HFFc6 (cell line): ENCODE results near the gene POLR3H. TPM values are rescaled to one million over a fixed set of nuclear protein-coding genes. Genes with fewer than 3 reads are reported as not detected.
A peak's percentile ranks its signal among the peaks of the same experiment; 100 is the strongest.

Experiments
- DNase-seq: peaks from one replicate; pipeline ENCODE4 v3.0.0-alpha.2; 2018
- H3K27ac Mint-ChIP-seq: 2 replicates; pipeline ENCODE4 v1.8.0; 2020; ENCODE audit warnings: mild to moderate bottlenecking, mixed read lengths
- H3K27me3 Mint-ChIP-seq: 2 replicates; pipeline ENCODE4 v1.8.0; 2021; ENCODE audit warnings: mild to moderate bottlenecking, moderate library complexity, mixed read lengths; ENCODE audit not compliant: insufficient read depth
- H3K36me3 Mint-ChIP-seq: 2 replicates; pipeline ENCODE4 v1.8.0; 2021; ENCODE audit warnings: low read depth, mixed read lengths
- H3K4me1 Mint-ChIP-seq: 2 replicates; pipeline ENCODE4 v1.8.0; 2020; ENCODE audit warnings: low read depth, mixed read lengths
- H3K4me3 Mint-ChIP-seq: 2 replicates; pipeline ENCODE4 v1.8.0; 2020; ENCODE audit warnings: mild to moderate bottlenecking, moderate library complexity, mixed read lengths
- H3K9me3 Mint-ChIP-seq: 2 replicates; pipeline ENCODE4 v1.8.0; 2020; ENCODE audit warnings: mild to moderate bottlenecking, mixed read lengths
- total RNA-seq, 6 experiments: library from RNA; stranded (reverse); fragmentation: NEBNext Ultra II Directional; extraction: Animal tissue kit (Norgen Biotek cat#: 25700); gene quantifications; 2 replicates in 1 of 6; 3 replicates in 5 of 6; pipeline ENCODE4 v1.2.3, GENCODE V29; 2021
- TF ChIP-seq, protein P1 (sequence below): fragments of 200-600 bp; sonication (generic); IDR thresholded peaks from 2 replicates; pipeline ENCODE4 v1.5.0; 2021; ENCODE audit warnings: antibody characterized with exemption, mild to moderate bottlenecking

POLR3H gene
- total RNA-seq, 6 experiments from 2014 or later = 50.9 to 72.1 (median 56.0) TPM

- DNase-seq = no peak
- Mint-ChIP-seq H3K36me3 (peaks cover 6% of the 10 kb centered on the region), H3K4me1 (peaks cover 45% of the 10 kb centered on the region)
These were observed 57.0 kb downstream of the POLR3H start for GRCh38 chr22:41487037-41487935.

GRCh38 chr22:41485033-41485432 is 59.2 kb downstream of the POLR3H start:
- Mint-ChIP-seq H3K4me3 (no peak overlapping the region), H3K9me3 (no peaks in the 10 kb centered on the region), H3K36me3 (peaks cover 6% of the 10 kb centered on the region), H3K4me1 (peaks cover 55% of the 10 kb centered on the region), H3K27me3 (no peaks in the 10 kb centered on the region), H3K27ac (no peak overlapping the region)
- no peak for DNase-seq
- TF ChIP-seq, protein P1, sequence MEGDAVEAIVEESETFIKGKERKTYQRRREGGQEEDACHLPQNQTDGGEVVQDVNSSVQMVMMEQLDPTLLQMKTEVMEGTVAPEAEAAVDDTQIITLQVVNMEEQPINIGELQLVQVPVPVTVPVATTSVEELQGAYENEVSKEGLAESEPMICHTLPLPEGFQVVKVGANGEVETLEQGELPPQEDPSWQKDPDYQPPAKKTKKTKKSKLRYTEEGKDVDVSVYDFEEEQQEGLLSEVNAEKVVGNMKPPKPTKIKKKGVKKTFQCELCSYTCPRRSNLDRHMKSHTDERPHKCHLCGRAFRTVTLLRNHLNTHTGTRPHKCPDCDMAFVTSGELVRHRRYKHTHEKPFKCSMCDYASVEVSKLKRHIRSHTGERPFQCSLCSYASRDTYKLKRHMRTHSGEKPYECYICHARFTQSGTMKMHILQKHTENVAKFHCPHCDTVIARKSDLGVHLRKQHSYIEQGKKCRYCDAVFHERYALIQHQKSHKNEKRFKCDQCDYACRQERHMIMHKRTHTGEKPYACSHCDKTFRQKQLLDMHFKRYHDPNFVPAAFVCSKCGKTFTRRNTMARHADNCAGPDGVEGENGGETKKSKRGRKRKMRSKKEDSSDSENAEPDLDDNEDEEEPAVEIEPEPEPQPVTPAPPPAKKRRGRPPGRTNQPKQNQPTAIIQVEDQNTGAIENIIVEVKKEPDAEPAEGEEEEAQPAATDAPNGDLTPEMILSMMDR = no peak

More at GRCh38 chr22:41487037-41487935, 57.0 kb downstream of the POLR3H start:
- no peak overlapping the region for H3K4me3 Mint-ChIP-seq
- H3K27me3 Mint-ChIP-seq = no peaks in the 10 kb centered on the region
- peak overlapping the region; percentile 1; the same call in 1 of the 2 replicates for H3K27ac Mint-ChIP-seq
- no peaks in the 10 kb centered on the region for H3K9me3 Mint-ChIP-seq
- TF ChIP-seq, protein P1 = no peak

- TF ChIP-seq, protein P1 = no peak
- peaks cover 6% of the 10 kb centered on the region for H3K36me3 Mint-ChIP-seq
- H3K4me1 Mint-ChIP-seq = peaks cover 67% of the 10 kb centered on the region
- H3K9me3 Mint-ChIP-seq = no peaks in the 10 kb centered on the region
- DNase-seq = peak; percentile 26
- H3K4me3 Mint-ChIP-seq = peak overlapping the region; percentile 28
- no peaks in the 10 kb centered on the region for H3K27me3 Mint-ChIP-seq
- peak overlapping the region; percentile 75 for H3K27ac Mint-ChIP-seq
These were observed 61.8 kb downstream of the POLR3H start for GRCh38 chr22:41482319-41482935.

- Mint-ChIP-seq H3K4me1 (peaks cover 62% of the 10 kb centered on the region), H3K27me3 (no peaks in the 10 kb centered on the region), H3K4me3 (no peak overlapping the region), H3K36me3 (peaks cover 3% of the 10 kb centered on the region), H3K27ac (peak overlapping the region; percentile 75), H3K9me3 (no peaks in the 10 kb centered on the region)
- no peak for DNase-seq
- TF ChIP-seq, protein P1 = no peak
These were observed 62.3 kb downstream of the POLR3H start for GRCh38 chr22:41481925-41482318.

- no peaks in the 10 kb centered on the region; the same call in 1 of the 2 replicates for H3K36me3 Mint-ChIP-seq
- peak; percentile 60 for DNase-seq
- H3K27ac Mint-ChIP-seq = peak overlapping the region; percentile 75
- H3K27me3 Mint-ChIP-seq = no peaks in the 10 kb centered on the region
- no peaks in the 10 kb centered on the region for H3K9me3 Mint-ChIP-seq
- TF ChIP-seq, protein P1 = no peak
- peak overlapping the region; percentile 13; the same call in 1 of the 2 replicates for H3K4me3 Mint-ChIP-seq
- H3K4me1 Mint-ChIP-seq = peaks cover 59% of the 10 kb centered on the region
These were observed 63.0 kb downstream of the POLR3H start for GRCh38 chr22:41481131-41481830.
